Bone marrow (tissue), 2 donors: ENCODE results near the gene EML6.

Experiments
- DNase-seq, 2 donors: peaks; one replicate each; lab custom pipeline; 2025; lab: John Stamatoyannopoulos, UW

EML6 gene

GRCh38 chr2:54914637-54915036, 191.2 kb downstream of the EML6 start:
- DNase-seq: no peak

- no peak for DNase-seq
Observed at GRCh38 chr2:54915101-54915500, 191.6 kb downstream of the EML6 start.

- no peak for DNase-seq
Observed at GRCh38 chr2:54916637-54917036, 193.2 kb downstream of the EML6 start.

DNA sequence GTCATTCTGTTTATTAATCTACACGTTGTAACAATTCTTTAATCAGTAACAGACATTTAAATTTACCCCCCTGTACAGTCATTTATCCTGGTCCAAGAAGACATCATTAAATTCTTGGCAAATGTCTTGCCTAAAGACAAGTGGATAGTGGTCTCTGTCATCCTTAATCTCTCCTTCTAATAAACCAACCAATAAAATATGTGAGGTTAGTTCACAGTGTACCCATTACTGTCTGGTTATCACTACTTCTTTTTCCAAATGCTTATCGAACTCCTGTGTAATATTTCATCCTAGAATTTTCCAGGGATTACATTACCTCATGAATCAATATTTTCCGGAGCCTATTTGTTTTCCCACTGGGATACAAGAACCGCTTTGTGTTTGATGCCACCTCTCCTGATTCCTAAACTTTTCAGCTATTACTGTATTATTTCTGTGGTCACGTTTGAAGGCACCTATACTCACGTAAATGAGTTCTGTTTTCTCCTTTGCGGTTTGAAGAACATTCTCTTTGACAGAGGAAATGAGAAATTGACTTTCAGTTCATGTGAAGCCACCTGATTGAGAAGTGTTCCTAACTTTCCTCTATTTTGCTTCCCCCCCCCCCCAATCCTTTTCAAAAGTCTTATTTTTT, 195.3 kb downstream of the EML6 start:
- DNase-seq: no peak

GRCh38 chr2:54920660-54921059, 197.2 kb downstream of the EML6 start:
- DNase-seq: no peak

DNA sequence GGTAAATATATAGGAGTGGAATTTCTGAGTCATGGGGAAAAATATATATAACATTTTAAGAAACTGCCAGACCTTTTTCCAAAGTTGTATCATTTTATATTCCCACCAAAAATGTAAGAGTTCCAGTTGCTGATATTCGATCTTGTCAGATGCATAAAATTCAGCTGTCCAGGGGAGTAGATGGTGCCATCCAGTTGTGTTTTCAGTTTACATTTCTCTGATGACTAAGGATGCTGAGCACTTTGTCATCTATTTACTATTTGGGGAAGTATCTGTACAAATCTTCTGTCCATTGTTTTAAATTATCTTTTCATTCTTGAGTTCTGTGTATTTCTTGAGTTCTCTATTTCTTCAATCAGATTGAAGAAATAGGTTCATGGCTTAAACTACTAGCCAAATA, 200.7 kb downstream of the EML6 start:
- no peak for DNase-seq

GRCh38 chr2:54925022-54925421, 201.6 kb downstream of the EML6 start:
- no peak for DNase-seq

DNA sequence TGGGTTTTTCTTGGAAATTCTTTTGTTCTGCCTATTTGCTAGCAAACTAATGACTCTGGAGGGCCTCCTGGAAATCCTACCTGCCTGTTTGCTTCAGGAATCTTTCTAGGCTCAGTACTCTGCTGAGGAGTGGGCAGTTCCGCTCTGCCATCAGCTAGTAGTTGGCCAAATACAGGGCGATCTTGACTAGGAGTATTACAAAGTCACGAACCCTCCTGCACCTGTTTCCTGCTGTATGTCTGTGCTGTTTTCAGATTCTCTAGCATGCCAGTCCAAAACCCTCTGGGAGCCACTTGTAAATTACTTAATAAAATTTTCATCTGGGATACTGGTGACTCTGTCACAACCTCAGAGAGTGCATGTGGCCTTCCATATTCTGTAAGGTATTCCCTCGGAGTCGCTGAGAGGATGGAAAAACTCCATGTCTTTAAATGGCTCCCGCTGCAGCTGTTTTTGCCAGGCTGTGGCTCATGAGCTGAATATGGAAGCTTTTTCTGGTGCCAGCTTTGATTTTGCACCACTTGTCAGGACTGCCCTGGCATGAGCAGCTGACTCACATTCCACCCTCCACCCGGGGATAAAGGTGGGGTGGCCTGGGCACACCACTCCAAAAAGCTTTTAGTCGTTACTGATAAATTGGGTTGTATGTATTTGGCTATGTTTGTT, 203.8 kb downstream of the EML6 start:
- no peak for DNase-seq

DNA sequence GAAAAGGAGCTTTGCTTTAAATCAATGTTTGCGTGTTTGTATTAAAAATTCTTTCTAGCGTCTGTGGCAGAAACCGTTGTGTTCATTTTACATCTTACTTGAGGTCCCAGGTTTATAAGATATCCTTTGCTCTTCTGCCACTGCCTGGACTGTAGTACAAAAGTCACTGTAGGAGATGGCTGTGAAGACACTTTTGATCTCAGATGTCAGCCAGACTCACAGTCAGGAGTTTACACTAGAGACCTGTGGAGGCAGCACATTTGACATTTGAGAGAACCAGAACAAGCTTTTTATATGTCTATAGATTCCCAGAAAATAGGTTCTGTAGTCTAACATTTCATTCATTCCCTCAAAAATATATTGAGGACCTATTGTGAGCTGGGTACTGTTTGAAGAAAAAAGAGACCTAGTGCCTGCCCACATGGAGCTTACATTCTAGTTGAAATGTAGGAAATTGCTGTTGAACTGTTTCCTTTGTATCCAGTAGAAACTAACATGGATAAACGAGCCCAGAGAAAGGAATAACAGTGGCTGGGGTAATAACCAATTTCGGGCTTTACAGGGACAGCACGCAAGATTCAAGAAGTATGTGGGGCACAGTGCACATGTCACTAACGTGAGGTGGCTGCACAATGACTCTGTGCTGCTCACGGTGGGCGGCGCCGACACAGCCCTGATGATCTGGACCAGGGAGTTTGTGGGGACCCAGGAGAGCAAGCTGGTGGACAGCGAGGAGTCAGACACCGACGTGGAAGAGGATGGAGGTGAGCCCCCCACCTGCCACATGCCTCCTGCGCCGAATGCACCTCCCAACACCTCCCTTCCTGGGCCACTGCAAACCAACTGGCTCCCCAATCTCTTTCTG, 204.5 kb downstream of the EML6 start:
- DNase-seq: no peak

GRCh38 chr2:54928719-54929118, 205.3 kb downstream of the EML6 start:
- no peak for DNase-seq

GRCh38 chr2:54931473-54931872, 208.0 kb downstream of the EML6 start:
- no peak for DNase-seq

GRCh38 chr2:54935389-54935788, 211.9 kb downstream of the EML6 start:
- DNase-seq: no peak

DNA sequence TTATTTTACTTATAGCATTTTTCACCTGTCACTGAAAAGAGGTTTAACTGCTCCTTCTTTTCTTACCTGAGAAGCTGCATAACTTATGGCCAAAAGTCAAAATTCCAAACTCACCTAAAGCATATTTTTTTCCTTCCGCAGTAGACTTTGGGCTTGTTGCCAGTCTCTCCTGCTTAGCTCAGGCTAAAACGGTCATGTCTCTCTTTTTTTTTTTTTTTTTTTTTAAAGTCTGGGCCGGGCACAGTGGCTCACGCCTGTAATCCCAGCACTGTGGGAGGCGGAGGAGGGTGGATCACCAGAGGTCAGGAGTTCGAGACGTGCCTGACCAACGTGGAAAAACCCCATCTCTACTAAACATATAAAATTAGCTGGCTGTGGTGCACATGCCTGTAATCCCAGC, 213.3 kb downstream of the EML6 start:
- no peak for DNase-seq

GRCh38 chr2:54939446-54940118, 216.1 kb downstream of the EML6 start:
- DNase-seq: no peak

- DNase-seq: no peak
Observed at GRCh38 chr2:54940723-54941122, 217.3 kb downstream of the EML6 start.

DNA sequence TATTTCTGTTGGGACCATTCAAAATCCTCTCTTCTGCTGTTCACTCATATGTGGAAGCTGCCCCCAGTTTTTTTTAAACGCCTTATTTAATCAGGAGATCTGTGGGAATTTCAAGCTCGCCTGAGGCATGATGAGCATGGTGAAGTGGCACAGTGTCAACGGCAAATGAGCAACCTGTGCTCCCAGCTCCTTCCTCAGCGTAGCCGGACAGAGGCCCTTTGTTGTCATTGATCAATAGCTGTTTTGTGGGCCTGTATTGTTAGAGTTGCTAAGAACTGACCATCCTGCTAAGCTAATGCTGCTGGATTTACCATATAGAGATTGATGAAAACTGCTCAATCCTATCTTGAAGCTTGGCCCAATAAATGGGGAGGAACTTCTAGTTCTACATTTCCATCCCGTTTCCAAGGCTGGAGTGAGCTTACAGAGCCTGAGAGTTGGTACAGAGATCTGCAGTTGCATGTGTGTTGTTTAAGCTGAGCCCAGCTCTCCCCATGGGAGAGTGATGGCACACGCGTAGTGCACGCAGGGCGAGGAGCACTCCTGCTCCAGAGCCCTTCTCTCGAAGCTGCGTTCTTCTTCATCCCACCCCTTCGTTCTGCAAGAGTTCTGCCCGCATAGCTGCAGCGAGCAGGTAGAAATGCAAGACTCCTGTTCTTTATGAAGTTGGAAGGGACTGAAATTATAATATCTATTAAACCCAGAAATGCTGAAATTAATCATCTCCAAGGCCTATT, 218.0 kb downstream of the EML6 start:
- DNase-seq: no peak

GRCh38 chr2:54942373-54942772, 218.9 kb downstream of the EML6 start:
- no peak for DNase-seq

DNA sequence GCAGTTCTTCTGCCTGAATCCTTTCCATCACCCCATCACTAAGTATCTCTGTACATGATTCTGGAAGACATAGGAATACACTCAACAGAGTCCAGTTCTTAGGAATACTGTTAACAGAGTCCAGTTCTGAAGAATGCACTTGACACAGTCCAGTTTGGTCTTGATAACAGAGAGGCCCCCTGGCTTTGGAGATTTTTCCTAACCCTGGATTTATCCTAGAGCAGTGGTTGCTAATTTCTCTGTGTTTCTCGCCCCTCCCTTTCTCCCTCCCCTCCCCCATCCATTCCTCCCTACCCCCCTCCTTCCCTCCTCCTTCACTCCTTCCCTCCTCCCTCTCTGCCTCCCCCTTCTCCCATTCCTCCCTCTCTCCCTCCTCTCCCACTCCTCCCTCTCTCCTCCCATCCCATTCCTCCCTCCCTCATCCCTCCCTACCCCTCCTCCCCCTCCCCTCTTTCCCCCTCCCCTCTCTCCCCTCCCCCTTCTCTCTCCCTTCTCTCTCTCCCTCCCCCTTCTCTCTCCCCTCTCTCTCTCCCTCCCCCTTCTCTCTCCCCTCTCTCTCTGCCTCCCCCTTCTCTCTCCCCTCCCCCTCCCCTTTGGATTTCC, 221.4 kb downstream of the EML6 start:
- DNase-seq: no peak

GRCh38 chr2:54945391-54946219, 222.1 kb downstream of the EML6 start:
- no peak for DNase-seq

DNA sequence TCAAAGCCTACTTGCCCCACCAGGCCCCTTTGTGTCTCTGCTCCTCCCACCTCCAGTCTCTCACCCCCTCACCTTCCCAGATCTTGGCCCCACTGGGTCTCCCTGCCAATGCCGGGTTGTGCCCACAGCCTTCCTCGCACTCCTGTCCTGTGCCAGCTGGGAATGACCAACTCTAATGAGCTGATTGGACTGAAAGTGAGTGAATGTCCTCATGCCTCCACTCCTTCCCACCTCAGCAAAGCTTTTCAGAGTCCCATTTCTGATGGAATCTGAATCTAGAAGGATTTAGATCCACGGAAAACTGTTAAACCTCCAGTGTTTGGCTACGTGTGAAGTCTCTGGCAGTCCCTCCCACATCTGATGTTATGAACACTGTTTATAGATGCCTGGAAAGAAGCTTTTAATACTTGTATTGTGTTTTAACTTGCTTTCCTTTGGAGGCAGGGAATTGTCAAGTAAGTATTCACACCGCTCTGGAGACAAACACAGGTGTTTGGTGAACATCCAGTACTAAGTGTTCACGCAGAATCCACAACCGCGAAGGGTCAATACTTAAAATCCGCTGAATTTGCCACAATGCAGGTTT, 222.9 kb downstream of the EML6 start:
- DNase-seq: no peak
